GM23338 (cell line): ENCODE data around the gene TMEM176B. TPM values are rescaled to one million over a fixed set of nuclear protein-coding genes. Genes with fewer than 3 reads are reported as not detected.

Source experiments
- ATAC-seq: fragments of 200-7000 bp; cut with Tn5 transposase; 3 replicates; pipeline ENCODE4 v1.9.1; 2020
- DNase-seq: peaks from one replicate; pipeline ENCODE4 v3.0.0-alpha.2; 2015; ENCODE audit warnings: low spot score
- H2AFZ ChIP-seq: fragments of 200-600 bp; sonication (generic); 2 replicates; pipeline ENCODE4 v1.8.0; 2016; ENCODE audit warnings: antibody characterized with exemption, mild to moderate bottlenecking, moderate library complexity
- H3F3A ChIP-seq: fragments of 200-600 bp; sonication (generic); replicated peaks from 2 replicates; pipeline ENCODE4 v1.8.0; 2017; ENCODE audit warnings: antibody characterized with exemption, mixed run types, low read depth
- H3K27ac ChIP-seq: fragments of 200-600 bp; sonication (generic); 2 replicates; pipeline ENCODE4 v1.6.1; 2016; ENCODE audit warnings: low read depth
- H3K27me3 ChIP-seq: fragments of 200-600 bp; sonication (generic); 2 replicates; pipeline ENCODE4 v1.8.0; 2016; ENCODE audit warnings: mild to moderate bottlenecking, mixed run types, moderate library complexity; ENCODE audit not compliant: insufficient read depth
- H3K36me3 ChIP-seq: fragments of 200-600 bp; sonication (generic); 2 replicates; pipeline ENCODE4 v1.8.0; 2016; ENCODE audit warnings: mild to moderate bottlenecking; ENCODE audit not compliant: insufficient read depth
- H3K4me1 ChIP-seq: fragments of 200-600 bp; sonication (generic); 2 replicates; pipeline ENCODE4 v1.8.0; 2016; ENCODE audit warnings: mild to moderate bottlenecking, moderate library complexity; ENCODE audit not compliant: insufficient read depth
- H3K4me2 ChIP-seq: fragments of 200-600 bp; sonication (generic); 2 replicates; pipeline ENCODE4 v1.7.1; 2017; ENCODE audit warnings: mixed run types
- H3K4me3 ChIP-seq: fragments of 200-600 bp; sonication (generic); 2 replicates; pipeline ENCODE4 v1.6.1; 2016; ENCODE audit warnings: mixed run types
- H3K79me2 ChIP-seq: fragments of 200-600 bp; sonication (generic); replicated peaks from 2 replicates; pipeline ENCODE4 v1.8.0; 2017; ENCODE audit warnings: mild to moderate bottlenecking; ENCODE audit not compliant: insufficient read depth
- H3K9me2 ChIP-seq: fragments of 200-600 bp; sonication (generic); 2 replicates; pipeline ENCODE4 v1.8.0; 2017; ENCODE audit not compliant: insufficient read depth
- H4K20me1 ChIP-seq: fragments of 200-600 bp; sonication (generic); replicated peaks from 2 replicates; pipeline ENCODE4 v1.8.0; 2017; ENCODE audit warnings: mild to moderate bottlenecking; ENCODE audit not compliant: insufficient read depth
- H3K27ac Mint-ChIP-seq: 2 replicates; pipeline ENCODE4 v1.8.0; 2020; ENCODE audit warnings: inconsistent platforms, mild to moderate bottlenecking, moderate library complexity, mixed read lengths
- H3K27me3 Mint-ChIP-seq: 3 replicates; pipeline ENCODE4 v1.8.0; 2022; ENCODE audit warnings: low read depth, mild to moderate bottlenecking, moderate library complexity, mixed read lengths, inconsistent platforms; ENCODE audit not compliant: insufficient read depth, poor library complexity
- H3K36me3 Mint-ChIP-seq: 3 replicates; pipeline ENCODE4 v1.8.0; 2021; ENCODE audit warnings: low read depth, mild to moderate bottlenecking, inconsistent platforms, moderate library complexity, mixed read lengths
- H3K4me1 Mint-ChIP-seq: 3 replicates; pipeline ENCODE4 v1.8.0; 2020; ENCODE audit warnings: mild to moderate bottlenecking, inconsistent platforms, mixed read lengths
- H3K4me3 Mint-ChIP-seq: 3 replicates; pipeline ENCODE4 v1.8.0; 2021; ENCODE audit warnings: moderate library complexity, mild to moderate bottlenecking, inconsistent platforms, mixed read lengths
- H3K9me3 Mint-ChIP-seq: 3 replicates; pipeline ENCODE4 v1.8.0; 2020; ENCODE audit warnings: moderate library complexity, mild to moderate bottlenecking, inconsistent platforms, mixed read lengths
- CREB1 ChIP-seq: fragments of 250-450 bp; sonication (Bioruptor Pico); IDR thresholded peaks from 2 replicates; pipeline ENCODE4 v1.5.0; 2020; ENCODE audit warnings: low read depth, mild to moderate bottlenecking, moderate library complexity
- EZH2 ChIP-seq: fragments of 200-600 bp; sonication (generic); IDR thresholded peaks from one replicate; pipeline ENCODE4 v1.8.0; 2017; ENCODE audit warnings: antibody characterized with exemption, mild to moderate bottlenecking, low read depth; ENCODE audit not compliant: unreplicated experiment
- JUNB ChIP-seq: IDR thresholded peaks from one replicate; pipeline ENCODE4 v1.6.1; 2016; ENCODE audit warnings: antibody characterized with exemption; ENCODE audit not compliant: unreplicated experiment
- NANOG ChIP-seq: IDR thresholded peaks from 2 replicates; pipeline ENCODE4 v1.6.1; 2016; ENCODE audit warnings: antibody characterized with exemption, borderline replicate concordance
- REST ChIP-seq: IDR thresholded peaks from one replicate; pipeline ENCODE4 v1.6.1; 2018; ENCODE audit warnings: antibody characterized with exemption; ENCODE audit not compliant: unreplicated experiment
- ZNF114 ChIP-seq: fragments of 250-450 bp; sonication (Bioruptor Pico); IDR thresholded peaks from 2 replicates; pipeline ENCODE4 v1.5.0; 2020; ENCODE audit warnings: mild to moderate bottlenecking, moderate library complexity
- ZNF462 ChIP-seq: fragments of 250-450 bp; sonication (Bioruptor Pico); IDR thresholded peaks from 2 replicates; pipeline ENCODE4 v1.5.0; 2020; ENCODE audit warnings: mild to moderate bottlenecking, moderate library complexity
- polyA plus RNA-seq: library from polyadenylated mRNA; unstranded; fragments of >200 nt; fragmentation: Nextera tagmentation; extraction: Ambion mirVana; gene quantifications from 2 replicates; pipeline ENCODE4 v1.2.1, GENCODE V29; 2016
- total RNA-seq: library from RNA; depleted of rRNA; stranded (reverse); fragments of >200 nt; shearing (Covaris generic); gene quantifications from 2 replicates; pipeline ENCODE4 v1.2.3, GENCODE V29; 2014

TMEM176B gene
- total and polyA plus RNA-seq, 2 experiments from 2014 or later = 0.35 to 0.42 TPM

GRCh38 chr7:150755473-150756099, 44.6 kb downstream of the TMEM176B start (continued):
- TF ChIP-seq ZNF462 (CRISPR knock-in tag) (no peak), ZNF114 (CRISPR knock-in tag) (no peak), EZH2 (no peak), CREB1 (no peak)

- H3K4me3 Mint-ChIP-seq = no peak overlapping the region
- DNase-seq = no peak
- no peaks in the 10 kb centered on the region for H3K4me1 ChIP-seq
- no peaks in the 10 kb centered on the region for H3F3A ChIP-seq
- TF ChIP-seq NANOG (no peak), JUNB (no peak), EZH2 (no peak), REST (no peak)
- H3K4me3 ChIP-seq = no peak overlapping the region
- no peak for ATAC-seq
- no peaks in the 10 kb centered on the region for H3K4me1 Mint-ChIP-seq
- no peaks in the 10 kb centered on the region for H3K9me3 Mint-ChIP-seq
- H3K4me2 ChIP-seq = no peak overlapping the region
- peaks cover 13% of the 10 kb centered on the region for H3K27me3 Mint-ChIP-seq
- no peak overlapping the region for H2AFZ ChIP-seq
- H3K27me3 ChIP-seq = peaks cover 23% of the 10 kb centered on the region
- no peak overlapping the region for H3K27ac ChIP-seq
- no peaks in the 10 kb centered on the region for H3K79me2 ChIP-seq
- H4K20me1 ChIP-seq = no peaks in the 10 kb centered on the region; the same call in 1 of the 2 replicates
- no peak overlapping the region for H3K27ac Mint-ChIP-seq
- no peaks in the 10 kb centered on the region for H3K36me3 Mint-ChIP-seq
- no peaks in the 10 kb centered on the region for H3K9me2 ChIP-seq
- H3K36me3 ChIP-seq = no peaks in the 10 kb centered on the region
Observed at GRCh38 chr7:150754951-150755350, 45.2 kb downstream of the TMEM176B start.
